Measurements from ENCODE around the gene CTBP2. TPM values are rescaled to one million over a fixed set of nuclear protein-coding genes. Genes with fewer than 3 reads are reported as not detected.

Gene CTBP2
- total RNA-seq, 4 donors from 2014 or later = 41.8 to 55.9 (median 47.1) TPM

DNA sequence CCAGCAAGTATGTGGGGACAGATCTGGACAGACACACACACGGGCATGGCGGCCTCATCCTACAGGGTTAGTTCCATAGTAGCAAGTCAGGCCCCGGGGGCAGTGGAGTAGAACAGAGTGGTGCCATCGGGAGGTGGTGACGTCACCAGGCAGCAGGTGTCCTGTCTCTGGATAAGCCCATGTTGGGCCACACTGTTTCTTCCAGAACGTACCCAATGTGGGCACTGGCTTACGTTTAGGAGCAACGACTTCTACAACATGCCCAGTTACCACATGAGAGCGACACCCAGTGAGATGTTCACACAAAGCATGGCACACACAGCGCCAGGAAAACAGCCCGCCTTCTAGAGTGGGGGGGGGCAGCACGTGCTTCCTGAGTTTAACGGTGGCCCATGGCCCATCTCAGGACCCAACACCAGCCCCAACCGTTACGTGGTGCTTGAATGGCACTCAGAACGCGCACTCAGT lies 67.8 kb downstream of the CTBP2 start:
- peaks cover 0 to 15% (median 0%) of the 10 kb centered on the region in 3 donors for H3K36me3 ChIP-seq
- no peak for TF ChIP-seq POLR2A (IDR thresholded peaks at IDR 0.05)
- TF ChIP-seq, protein P1, sequence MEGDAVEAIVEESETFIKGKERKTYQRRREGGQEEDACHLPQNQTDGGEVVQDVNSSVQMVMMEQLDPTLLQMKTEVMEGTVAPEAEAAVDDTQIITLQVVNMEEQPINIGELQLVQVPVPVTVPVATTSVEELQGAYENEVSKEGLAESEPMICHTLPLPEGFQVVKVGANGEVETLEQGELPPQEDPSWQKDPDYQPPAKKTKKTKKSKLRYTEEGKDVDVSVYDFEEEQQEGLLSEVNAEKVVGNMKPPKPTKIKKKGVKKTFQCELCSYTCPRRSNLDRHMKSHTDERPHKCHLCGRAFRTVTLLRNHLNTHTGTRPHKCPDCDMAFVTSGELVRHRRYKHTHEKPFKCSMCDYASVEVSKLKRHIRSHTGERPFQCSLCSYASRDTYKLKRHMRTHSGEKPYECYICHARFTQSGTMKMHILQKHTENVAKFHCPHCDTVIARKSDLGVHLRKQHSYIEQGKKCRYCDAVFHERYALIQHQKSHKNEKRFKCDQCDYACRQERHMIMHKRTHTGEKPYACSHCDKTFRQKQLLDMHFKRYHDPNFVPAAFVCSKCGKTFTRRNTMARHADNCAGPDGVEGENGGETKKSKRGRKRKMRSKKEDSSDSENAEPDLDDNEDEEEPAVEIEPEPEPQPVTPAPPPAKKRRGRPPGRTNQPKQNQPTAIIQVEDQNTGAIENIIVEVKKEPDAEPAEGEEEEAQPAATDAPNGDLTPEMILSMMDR (IDR thresholded peaks at IDR 0.05) = no peak
- H3K4me1 ChIP-seq = peaks cover 4 to 86% (median 40%) of the 10 kb centered on the region in 3 donors
- DNase-seq = no peak
- no peaks in the 10 kb centered on the region for H3K27me3 ChIP-seq
- intact Hi-C loops (cut with DNase I) = no loop called here
- no peaks in the 10 kb centered on the region for H3K9me3 ChIP-seq
- H3K4me3 ChIP-seq = no peak overlapping the region
- peak overlapping the region; percentile 31 to 91 (median 80) for H3K27ac ChIP-seq
- 85 to 89% methylated on average over 4 to 12 of the region's 17 CpGs for WGBS, 2 donors

DNA sequence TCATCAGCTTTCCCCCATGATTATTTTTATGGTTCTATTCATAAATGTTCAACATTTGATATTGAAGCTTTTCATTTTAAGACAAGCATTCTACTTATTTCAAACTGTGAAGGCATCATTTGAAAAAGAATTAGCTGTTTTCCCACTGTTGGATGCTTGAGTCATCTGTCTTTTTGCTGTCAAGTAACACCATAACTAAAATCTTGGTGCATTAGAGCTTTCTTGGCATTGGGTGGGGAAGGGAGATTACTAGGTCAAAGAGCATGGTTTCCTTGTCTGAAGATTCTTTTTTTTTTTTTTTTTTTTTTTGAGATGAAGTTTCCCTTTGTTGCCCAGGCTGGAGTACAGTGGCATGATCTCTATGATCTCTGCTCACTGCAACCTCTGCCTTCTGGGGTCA lies 68.5 kb downstream of the CTBP2 start:
- Histone ChIP-seq H3K4me3 (no peak overlapping the region), H3K4me1 (peaks cover 4 to 90% (median 44%) of the 10 kb centered on the region in 3 donors), H3K9me3 (no peaks in the 10 kb centered on the region), H3K27ac (peak overlapping the region in 3 of 4 donors; percentile 79 to 91 (median 81)), H3K27me3 (no peaks in the 10 kb centered on the region), H3K36me3 (peaks cover 0 to 17% (median 0%) of the 10 kb centered on the region in 3 donors)
- DNase-seq = no peak
- intact Hi-C loops (cut with DNase I) = no loop called here
- TF ChIP-seq POLR2A (IDR thresholded peaks at IDR 0.05) = no peak
- TF ChIP-seq, protein P1 (IDR thresholded peaks at IDR 0.05) = no peak

DNA sequence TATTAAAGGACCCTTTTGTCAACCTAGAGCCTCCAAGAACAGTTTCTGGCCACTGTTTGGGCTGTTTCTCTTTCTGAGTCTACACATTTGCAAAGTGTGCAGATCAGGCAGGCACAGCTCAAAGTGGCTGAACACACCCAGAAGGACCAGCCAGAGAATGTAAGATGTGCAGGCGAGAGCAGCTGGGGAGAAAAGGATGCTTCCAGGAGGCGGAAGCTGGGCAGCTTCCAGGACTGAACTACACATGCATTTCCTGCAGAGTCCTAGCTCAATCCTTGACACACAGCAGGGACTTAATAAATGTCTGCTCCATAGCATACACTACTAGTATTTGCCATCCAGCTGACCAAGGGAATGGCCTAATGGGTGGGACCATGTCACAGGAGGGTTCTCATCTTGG lies 70.9 kb downstream of the CTBP2 start:
- no peak for DNase-seq
- Histone ChIP-seq H3K27ac (no peak overlapping the region), H3K9me3 (no peaks in the 10 kb centered on the region), H3K36me3 (peaks cover 0 to 16% (median 0%) of the 10 kb centered on the region in 3 donors), H3K4me1 (peaks cover 4 to 85% (median 40%) of the 10 kb centered on the region in 3 donors), H3K27me3 (no peaks in the 10 kb centered on the region), H3K4me3 (no peak overlapping the region)
- 37 to 85% methylated on average over 2 of the region's 2 CpGs for WGBS, 2 donors
- TF ChIP-seq, protein P1 (IDR thresholded peaks at IDR 0.05) = no peak
- no peak for TF ChIP-seq POLR2A (IDR thresholded peaks at IDR 0.05)
- intact Hi-C loops (cut with DNase I) = no loop called here

DNA sequence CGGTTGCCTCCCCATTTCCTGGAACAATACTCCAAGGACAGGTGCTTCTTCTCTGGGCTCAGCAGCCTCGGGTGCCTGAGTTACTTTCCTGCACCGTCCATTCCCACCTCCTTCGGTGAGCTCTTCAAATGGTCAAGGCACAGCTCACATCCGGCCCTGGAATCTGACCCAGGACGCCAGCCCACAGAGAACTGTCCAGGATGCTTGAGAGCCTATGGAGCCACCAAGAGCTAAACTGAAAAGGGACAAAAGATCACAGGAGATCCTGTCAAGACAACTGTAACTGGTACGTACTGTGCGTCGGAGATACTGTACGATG lies 72.5 kb downstream of the CTBP2 start:
- H3K27me3 ChIP-seq = no peaks in the 10 kb centered on the region
- H3K27ac ChIP-seq = peak overlapping the region in 2 of 4 donors; percentile 6 to 16
- DNase-seq = no peak
- H3K9me3 ChIP-seq = no peaks in the 10 kb centered on the region
- intact Hi-C loops (cut with DNase I) = no loop called here
- peaks cover 7 to 85% (median 31%) of the 10 kb centered on the region in 3 donors for H3K4me1 ChIP-seq
- no peak for TF ChIP-seq POLR2A (IDR thresholded peaks at IDR 0.05)
- TF ChIP-seq, protein P1 (IDR thresholded peaks at IDR 0.05) = no peak
- WGBS, 2 donors = 79 to 81% methylated on average over 6 to 7 of the region's 10 CpGs
- H3K4me3 ChIP-seq = no peak overlapping the region
- peaks cover 0 to 27% (median 0%) of the 10 kb centered on the region in 3 donors for H3K36me3 ChIP-seq

DNA sequence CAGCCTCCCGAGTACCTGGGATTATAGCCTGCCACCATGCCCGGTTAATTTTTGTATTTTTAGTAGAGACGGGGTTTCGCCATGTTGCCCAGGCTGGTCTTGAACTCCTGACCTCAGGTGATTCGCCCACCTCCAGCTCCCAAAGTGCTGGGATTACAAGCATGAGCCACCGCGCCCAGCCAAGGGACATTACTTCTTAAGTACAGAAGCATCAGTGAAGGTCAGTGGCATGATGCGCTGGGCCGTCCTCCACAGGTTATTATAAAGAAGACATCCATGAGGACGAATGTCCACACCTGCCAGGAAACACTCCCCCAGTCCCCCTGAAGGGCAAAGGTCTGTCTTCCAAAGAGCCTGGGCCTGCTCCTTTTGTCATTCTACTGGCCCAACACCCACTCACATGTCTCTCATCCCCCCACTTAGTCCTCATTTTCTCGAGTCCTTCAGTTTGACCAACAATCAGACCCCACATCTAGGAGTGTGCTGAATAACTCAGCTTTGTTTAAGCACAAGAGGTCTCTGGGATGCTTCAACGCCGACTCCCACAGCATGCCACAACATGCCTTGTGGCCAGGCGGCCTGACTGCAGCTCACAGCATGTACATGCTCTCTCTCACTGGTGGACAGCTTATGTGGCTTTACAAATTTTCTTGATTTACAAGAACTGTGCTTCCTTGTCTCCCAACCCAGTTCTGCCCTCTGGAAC lies 73.0 kb downstream of the CTBP2 start:
- Histone ChIP-seq H3K27me3 (no peaks in the 10 kb centered on the region), H3K27ac (peak overlapping the region in 1 of 4 donors; percentile 6), H3K4me1 (peaks cover 7 to 83% (median 26%) of the 10 kb centered on the region in 3 donors), H3K4me3 (no peak overlapping the region), H3K9me3 (no peaks in the 10 kb centered on the region), H3K36me3 (peaks cover 0 to 27% (median 0%) of the 10 kb centered on the region in 3 donors)
- TF ChIP-seq, protein P1 (IDR thresholded peaks at IDR 0.05) = no peak
- no peak for TF ChIP-seq POLR2A (IDR thresholded peaks at IDR 0.05)
- intact Hi-C loops (cut with DNase I) = no loop called here
- WGBS, 2 donors = 63 to 86% methylated on average over 9 to 14 of the region's 14 CpGs
- no peak for DNase-seq
